Activated naive CD8-positive, alpha-beta T cell treated with anti-CD3 and anti-CD28 coated beads, Interleukin-2, amount 10 ng/mL, durations not matched to agents 7 days and 5 days (primary cell): ENCODE results near the gene COX15. TPM values are rescaled to one million over a fixed set of nuclear protein-coding genes. Genes with fewer than 3 reads are reported as not detected.
"Not testable (repeated sequence)": the region's sequence is repeated elsewhere in the genome, so short reads cannot be mapped to it uniquely, and the experiment has no call there.

Experiments used
- ATAC-seq: fragments of 150-1000 bp; cut with Tn5 transposase; one replicate; pipeline ENCODE4 v1.10.0; 2021; ENCODE audit warnings: low read depth, moderate library complexity
- POLR2A ChIA-PET: fragments of 350-600 bp; sonication (Branson Sonifier 250); formaldehyde crosslinking; loops from one replicate; lab custom pipeline; 2021; ENCODE audit warnings: antibody characterized with exemption; lab: Charles Lee
- DNase-seq: peaks from one replicate; pipeline ENCODE4 v3.0.0; 2021
- H3K27ac Mint-ChIP-seq: one replicate; pipeline ENCODE4 v1.8.0; 2022; ENCODE audit warnings: mild to moderate bottlenecking, mixed read lengths
- H3K27me3 Mint-ChIP-seq: one replicate; pipeline ENCODE4 v1.8.0; 2022; ENCODE audit warnings: mild to moderate bottlenecking, moderate library complexity, mixed read lengths
- H3K36me3 Mint-ChIP-seq: one replicate; pipeline ENCODE4 v1.8.0; 2021; ENCODE audit warnings: mild to moderate bottlenecking, mixed read lengths
- H3K4me1 Mint-ChIP-seq: one replicate; pipeline ENCODE4 v1.8.0; 2021; ENCODE audit warnings: mixed read lengths
- H3K4me3 Mint-ChIP-seq: one replicate; pipeline ENCODE4 v1.8.0; 2022; ENCODE audit warnings: mild to moderate bottlenecking, moderate library complexity, mixed read lengths
- H3K9me3 Mint-ChIP-seq: one replicate; pipeline ENCODE4 v1.8.0; 2021; ENCODE audit warnings: mixed read lengths
- total RNA-seq, 2 experiments: library from RNA; stranded (reverse); gene quantifications; one replicate each; pipeline ENCODE4 v1.2.3, GENCODE V29; 2021

The COX15 gene
- total RNA-seq, 2 experiments from 2014 or later: 39.4 to 46.0 TPM

GRCh38 chr10:99758211-99758891, 26.4 kb upstream of the COX15 start:
- no peak for ATAC-seq
- no peaks in the 10 kb centered on the region for H3K4me1 Mint-ChIP-seq
- no peak for DNase-seq
- H3K27me3 Mint-ChIP-seq: no peaks in the 10 kb centered on the region
- no peak overlapping the region for H3K4me3 Mint-ChIP-seq
- peaks cover 2% of the 10 kb centered on the region for H3K9me3 Mint-ChIP-seq
- H3K27ac Mint-ChIP-seq: no peak overlapping the region
- POLR2A ChIA-PET: no interaction called here
- peaks cover 51% of the 10 kb centered on the region for H3K36me3 Mint-ChIP-seq

DNA sequence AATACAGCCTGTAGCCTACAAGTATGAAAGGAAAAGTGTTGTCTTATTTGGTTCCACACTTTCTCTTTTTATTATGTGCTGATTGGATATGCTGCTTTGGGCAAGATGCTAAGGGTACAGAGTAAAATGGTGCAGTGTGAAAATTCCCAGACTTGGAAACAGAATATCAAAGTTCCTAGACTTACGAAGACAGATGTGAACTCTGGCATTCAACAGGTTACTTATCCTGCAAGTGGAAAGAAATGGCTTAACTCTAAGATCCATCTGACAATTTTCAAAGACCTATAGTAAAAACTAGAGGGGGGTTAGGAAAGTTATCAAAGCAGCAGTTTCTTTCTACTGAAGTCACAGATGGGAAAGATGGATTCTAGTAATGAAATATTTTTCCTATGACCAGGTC, 24.2 kb upstream of the COX15 start:
- DNase-seq (no peak), ATAC-seq (no peak)
- H3K4me1 Mint-ChIP-seq: no peaks in the 10 kb centered on the region
- H3K9me3 Mint-ChIP-seq: no peaks in the 10 kb centered on the region
- POLR2A ChIA-PET: no interaction called here
- H3K27me3 Mint-ChIP-seq: no peaks in the 10 kb centered on the region
- no peak overlapping the region for H3K27ac Mint-ChIP-seq
- H3K36me3 Mint-ChIP-seq: peaks cover 43% of the 10 kb centered on the region
- no peak overlapping the region for H3K4me3 Mint-ChIP-seq

DNA sequence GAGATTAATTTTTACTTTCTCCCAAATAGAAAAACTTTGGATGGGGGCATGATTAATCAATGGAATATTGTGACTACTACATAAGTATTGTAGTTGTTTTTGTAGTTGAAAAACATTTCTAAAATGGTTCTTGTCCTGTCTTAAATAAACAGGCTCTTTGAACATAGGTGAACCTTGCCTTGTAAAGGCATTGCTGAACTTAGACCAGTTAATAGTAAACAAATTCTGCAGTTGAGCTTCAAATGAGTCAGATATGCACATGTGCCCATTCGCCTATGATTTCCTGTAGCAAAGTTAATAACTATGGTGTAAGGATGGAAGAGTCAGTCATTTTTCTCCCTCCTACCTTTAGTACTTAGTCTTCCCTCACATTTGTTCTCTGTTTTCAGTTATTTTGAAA, 22.7 kb upstream of the COX15 start:
- POLR2A ChIA-PET: no interaction called here
- H3K4me1 Mint-ChIP-seq: no peaks in the 10 kb centered on the region
- no peak overlapping the region for H3K27ac Mint-ChIP-seq
- no peaks in the 10 kb centered on the region for H3K9me3 Mint-ChIP-seq
- peaks cover 41% of the 10 kb centered on the region for H3K36me3 Mint-ChIP-seq
- no peaks in the 10 kb centered on the region for H3K27me3 Mint-ChIP-seq
- no peak overlapping the region for H3K4me3 Mint-ChIP-seq
- DNase-seq (no peak), ATAC-seq (no peak)

- DNase-seq: no peak
- H3K27me3 Mint-ChIP-seq: no peaks in the 10 kb centered on the region
- POLR2A ChIA-PET: no interaction called here
- no peak overlapping the region for H3K4me3 Mint-ChIP-seq
- no peak for ATAC-seq
- peaks cover 33% of the 10 kb centered on the region for H3K36me3 Mint-ChIP-seq
- peaks cover 4% of the 10 kb centered on the region for H3K4me1 Mint-ChIP-seq
- H3K27ac Mint-ChIP-seq: no peak overlapping the region
- H3K9me3 Mint-ChIP-seq: no peaks in the 10 kb centered on the region
Measured at GRCh38 chr10:99750641-99751040, 18.7 kb upstream of the COX15 start.

GRCh38 chr10:99748823-99749451, 17.0 kb upstream of the COX15 start:
- H3K4me3 Mint-ChIP-seq: no peak overlapping the region
- no peak for ATAC-seq
- DNase-seq: no peak
- POLR2A ChIA-PET: no interaction called here
- H3K9me3 Mint-ChIP-seq: no peaks in the 10 kb centered on the region
- H3K27me3 Mint-ChIP-seq: no peaks in the 10 kb centered on the region
- no peak overlapping the region for H3K27ac Mint-ChIP-seq
- H3K36me3 Mint-ChIP-seq: peaks cover 34% of the 10 kb centered on the region
- H3K4me1 Mint-ChIP-seq: peaks cover 4% of the 10 kb centered on the region

DNA sequence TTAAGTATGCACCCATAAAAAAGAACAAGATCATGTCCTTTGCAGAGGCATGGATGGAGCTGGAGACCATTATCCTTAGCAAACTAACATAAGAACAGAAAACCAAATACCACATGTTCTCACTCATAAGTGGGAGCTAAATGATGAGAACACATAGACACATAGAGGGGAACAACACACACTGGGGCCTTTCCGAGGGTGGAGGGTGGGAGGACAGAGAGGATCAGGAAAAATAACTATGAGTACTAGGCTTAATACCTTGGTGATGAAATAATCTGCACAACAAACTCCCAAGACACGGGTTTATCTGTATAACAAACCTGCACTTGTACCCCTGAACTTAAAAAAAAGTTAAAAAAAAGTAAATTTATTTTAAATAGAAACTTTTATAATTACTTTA, 14.2 kb upstream of the COX15 start:
- H3K27ac Mint-ChIP-seq, H3K9me3 Mint-ChIP-seq, H3K4me3 Mint-ChIP-seq, DNase-seq, ATAC-seq, POLR2A ChIA-PET, H3K27me3 Mint-ChIP-seq, H3K4me1 Mint-ChIP-seq: not testable (repeated sequence)
- H3K36me3 Mint-ChIP-seq: peaks cover 52% of the 10 kb centered on the region

- Mint-ChIP-seq H3K9me3 (peaks cover 11% of the 10 kb centered on the region), H3K4me3 (no peak overlapping the region), H3K27ac (no peak overlapping the region), H3K4me1 (peaks cover 5% of the 10 kb centered on the region), H3K36me3 (peaks cover 63% of the 10 kb centered on the region), H3K27me3 (no peaks in the 10 kb centered on the region)
- POLR2A ChIA-PET: no interaction called here
- DNase-seq (no peak), ATAC-seq (no peak)
Measured at GRCh38 chr10:99743841-99744240, 11.9 kb upstream of the COX15 start.

DNA sequence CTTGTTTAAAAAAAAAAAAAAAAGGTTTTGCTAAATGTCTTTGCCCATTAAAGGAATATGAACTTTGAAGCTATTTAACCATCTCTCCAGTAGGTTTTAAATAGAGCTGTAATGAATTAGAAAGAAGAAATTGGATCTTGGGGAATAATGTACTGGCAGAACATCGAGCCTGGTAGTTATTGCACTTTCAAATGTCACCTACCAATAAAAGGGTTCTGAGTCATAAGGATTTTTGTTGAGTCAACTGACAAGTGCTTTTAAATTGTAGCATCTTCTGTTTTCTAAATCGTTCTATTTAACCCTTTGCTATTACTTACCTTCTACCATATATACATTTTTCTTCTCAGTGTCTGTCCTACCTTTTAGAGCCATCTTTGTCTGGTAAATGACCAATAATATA, 10.8 kb upstream of the COX15 start:
- no peak for ATAC-seq
- Mint-ChIP-seq H3K27me3 (no peaks in the 10 kb centered on the region), H3K4me1 (peaks cover 3% of the 10 kb centered on the region), H3K9me3 (peaks cover 11% of the 10 kb centered on the region), H3K36me3 (peaks cover 66% of the 10 kb centered on the region), H3K27ac (no peak overlapping the region), H3K4me3 (no peak overlapping the region)
- POLR2A ChIA-PET: interaction anchor here (0.5 to 0.7 kb wide), 3 partner anchors 13 to 471 kb away, joined by 4 to 5 read pairs (median 4); no protein-coding TSS in a partner anchor
- no peak for DNase-seq

DNA sequence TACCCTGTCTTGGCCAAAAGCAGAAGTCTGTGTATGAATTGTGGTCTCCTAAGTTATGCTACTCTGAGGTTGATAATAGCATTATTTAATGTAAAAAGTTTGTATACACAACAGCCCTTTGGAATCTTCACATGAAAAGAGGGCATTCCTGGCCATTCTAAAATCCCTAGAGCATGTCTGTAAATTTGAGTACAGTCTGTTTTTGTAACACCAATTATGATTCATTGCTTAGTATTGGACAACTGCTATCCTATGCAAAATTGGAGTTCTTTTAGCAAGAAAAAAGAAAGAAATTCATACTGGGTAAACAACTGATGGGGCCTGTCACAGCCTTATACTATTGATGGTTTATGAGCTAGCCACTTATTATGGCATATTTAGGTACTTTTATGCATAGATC, 10.3 kb upstream of the COX15 start:
- POLR2A ChIA-PET: interaction anchor here (0.5 to 0.8 kb wide), 3 partner anchors 10 to 15 kb away, joined by 3 to 5 read pairs (median 4); partner anchors contain the start of genes COX15 and CUTC
- Mint-ChIP-seq H3K36me3 (peaks cover 70% of the 10 kb centered on the region), H3K27ac (no peak overlapping the region), H3K9me3 (peaks cover 11% of the 10 kb centered on the region), H3K4me3 (no peak overlapping the region), H3K27me3 (no peaks in the 10 kb centered on the region), H3K4me1 (peaks cover 3% of the 10 kb centered on the region)
- ATAC-seq: no peak
- no peak for DNase-seq

DNA sequence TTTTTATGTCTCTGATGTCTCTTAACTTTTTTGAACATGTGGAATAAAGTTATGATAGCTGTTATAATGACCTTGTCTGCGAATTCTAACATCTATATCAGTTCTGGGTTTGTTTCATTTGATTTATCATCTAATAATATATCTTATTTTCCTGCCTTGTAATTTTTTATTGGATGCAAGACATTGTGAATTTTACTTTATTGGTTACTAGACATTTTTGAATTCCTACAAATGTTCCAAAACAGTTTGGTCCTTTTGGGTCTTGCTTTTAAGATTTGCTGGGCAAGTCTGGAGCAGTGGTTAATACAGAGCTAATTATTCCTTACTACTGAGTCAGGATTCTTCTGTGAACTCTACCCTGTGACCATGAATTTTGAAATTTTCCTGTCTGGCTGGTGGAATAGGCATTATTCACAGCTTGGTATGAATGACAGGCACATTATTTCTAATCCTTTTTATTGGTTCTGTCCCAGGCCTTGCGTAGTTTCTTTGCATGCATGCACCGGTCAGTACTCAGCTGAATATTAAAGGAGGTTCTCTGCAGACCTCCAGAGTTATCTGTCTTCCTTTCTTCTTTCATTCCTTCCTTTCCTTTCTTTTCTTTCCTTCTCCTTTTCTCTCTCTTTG, 9.1 kb upstream of the COX15 start:
- Mint-ChIP-seq H3K4me3 (no peak overlapping the region), H3K9me3 (peaks cover 11% of the 10 kb centered on the region), H3K4me1 (peaks cover 1% of the 10 kb centered on the region), H3K36me3 (peaks cover 77% of the 10 kb centered on the region), H3K27me3 (no peaks in the 10 kb centered on the region), H3K27ac (no peak overlapping the region)
- ATAC-seq (no peak), DNase-seq (no peak)
- POLR2A ChIA-PET: no interaction called here

GRCh38 chr10:99740260-99740659, 8.3 kb upstream of the COX15 start:
- DNase-seq: no peak
- POLR2A ChIA-PET: no interaction called here
- Mint-ChIP-seq H3K4me3 (no peak overlapping the region), H3K27me3 (no peaks in the 10 kb centered on the region), H3K4me1 (peaks cover 1% of the 10 kb centered on the region), H3K36me3 (peaks cover 76% of the 10 kb centered on the region), H3K27ac (no peak overlapping the region), H3K9me3 (peaks cover 11% of the 10 kb centered on the region)
- no peak for ATAC-seq

DNA sequence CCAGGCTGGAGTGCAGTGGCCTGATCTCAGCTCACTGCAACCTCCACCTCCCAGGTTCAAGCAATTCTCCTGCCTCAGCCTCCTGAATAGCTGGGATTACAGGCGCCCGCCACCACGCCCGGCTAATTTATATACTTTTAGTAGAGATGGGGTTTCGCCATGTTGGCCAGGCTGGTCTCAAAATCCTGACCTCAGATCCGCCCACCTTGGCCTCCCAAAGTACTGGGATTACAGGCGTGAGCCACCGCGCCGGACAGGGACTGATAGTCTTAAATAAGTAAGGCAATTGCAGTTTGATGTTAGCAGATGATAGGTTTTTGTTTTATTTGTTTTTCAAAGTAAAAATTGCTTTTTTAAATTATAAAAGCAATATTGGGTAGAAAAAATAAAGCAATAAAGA, 2.2 kb upstream of the COX15 start:
- POLR2A ChIA-PET, ATAC-seq, H3K27ac Mint-ChIP-seq, H3K27me3 Mint-ChIP-seq, H3K4me3 Mint-ChIP-seq, H3K9me3 Mint-ChIP-seq, DNase-seq: not testable (repeated sequence)
- H3K4me1 Mint-ChIP-seq: peaks cover 19% of the 10 kb centered on the region
- H3K36me3 Mint-ChIP-seq: peaks cover 38% of the 10 kb centered on the region

- H3K4me3 Mint-ChIP-seq: peak overlapping the region; percentile 79
- H3K4me1 Mint-ChIP-seq: peaks cover 19% of the 10 kb centered on the region
- ATAC-seq (no peak), DNase-seq (no peak)
- peak overlapping the region; percentile 27 for H3K27ac Mint-ChIP-seq
- H3K27me3 Mint-ChIP-seq: no peaks in the 10 kb centered on the region
- no peaks in the 10 kb centered on the region for H3K9me3 Mint-ChIP-seq
- POLR2A ChIA-PET: no interaction called here
- H3K36me3 Mint-ChIP-seq: peaks cover 36% of the 10 kb centered on the region
Measured at GRCh38 chr10:99733366-99733765, 1.4 kb upstream of the COX15 start.
